HG03139 (cell line): ENCODE results near the gene CHST10.

Experiments used
- ATAC-seq: cut with Tn5 transposase; IDR thresholded peaks from one replicate; pipeline ENCODE4 v1.9.1; 2021; ENCODE audit not compliant: unreplicated experiment

Gene CHST10

GRCh38 chr2:100416397-100416934 lies 1.0 kb downstream of the CHST10 start:
- no peak for ATAC-seq

- no peak for ATAC-seq
Observed at GRCh38 chr2:100413571-100413970, 3.9 kb downstream of the CHST10 start.

GRCh38 chr2:100412881-100413321 lies 4.6 kb downstream of the CHST10 start:
- ATAC-seq = no peak

- no peak for ATAC-seq
Observed at GRCh38 chr2:100412466-100412865, 5.0 kb downstream of the CHST10 start.

- ATAC-seq = no peak
Observed at GRCh38 chr2:100411841-100412292, 5.6 kb downstream of the CHST10 start.

GRCh38 chr2:100409975-100410647 lies 7.4 kb downstream of the CHST10 start:
- no peak for ATAC-seq

DNA sequence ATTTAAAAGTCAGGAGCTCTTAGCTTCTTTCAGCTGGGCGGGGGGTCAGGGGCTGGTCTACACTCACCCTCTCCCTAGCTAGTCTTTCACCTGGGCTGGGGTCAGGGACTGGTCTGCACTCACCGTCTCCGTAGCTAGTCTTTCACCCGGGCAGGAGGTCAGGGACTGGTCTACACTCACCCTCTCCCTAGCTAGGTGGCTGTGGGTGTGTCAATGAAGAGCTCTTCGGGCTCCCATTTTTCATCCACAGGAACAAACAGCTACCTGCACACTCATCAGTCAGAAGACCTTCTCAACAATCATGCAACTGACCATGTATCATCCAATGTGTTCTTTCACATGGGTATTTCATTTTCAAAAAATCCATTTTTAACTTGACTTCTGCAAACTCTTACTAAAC lies 8.0 kb downstream of the CHST10 start:
- ATAC-seq = no peak

DNA sequence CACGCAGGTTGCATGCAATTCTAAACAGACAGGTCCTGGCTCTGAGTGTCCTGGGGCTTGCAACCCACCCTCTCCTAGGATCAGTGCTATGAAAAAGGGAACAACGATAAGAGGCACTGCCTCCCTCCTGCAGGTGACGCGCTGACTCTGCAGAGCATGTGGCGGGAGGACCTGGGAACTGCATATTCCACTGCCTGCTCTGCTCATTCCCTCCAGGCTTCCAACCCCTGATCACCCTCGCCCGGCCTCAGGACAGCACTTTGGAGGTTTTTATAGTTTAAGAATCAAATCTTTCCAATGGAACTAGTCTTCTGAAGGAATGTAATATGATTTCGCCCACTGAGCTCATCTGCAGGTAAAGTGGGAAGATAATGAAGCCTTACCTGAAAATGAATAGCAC lies 8.5 kb downstream of the CHST10 start:
- ATAC-seq = no peak

- no peak for ATAC-seq
Observed at GRCh38 chr2:100408104-100408503, 9.4 kb downstream of the CHST10 start.

DNA sequence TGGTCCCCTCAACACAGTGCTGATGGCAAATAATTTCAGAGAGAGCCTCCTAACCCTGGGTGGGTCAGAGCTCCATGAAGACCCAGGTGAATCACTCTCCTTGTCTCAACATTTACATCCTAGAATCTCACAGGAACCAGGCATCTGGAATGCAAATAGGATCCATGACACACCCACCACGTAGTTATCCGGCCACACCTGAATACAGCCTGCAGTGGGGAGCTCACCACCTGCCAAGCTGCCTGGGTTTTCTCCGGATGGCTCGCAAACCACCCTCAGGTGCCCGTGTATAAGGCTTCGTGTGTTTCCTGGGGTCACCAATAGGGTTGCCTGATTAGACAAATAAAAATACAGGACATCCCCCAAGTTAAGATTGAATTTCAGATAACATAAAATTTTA lies 9.9 kb downstream of the CHST10 start:
- no peak for ATAC-seq

GRCh38 chr2:100407073-100407472 lies 10.4 kb downstream of the CHST10 start:
- ATAC-seq = no peak

- ATAC-seq = no peak
Observed at GRCh38 chr2:100406120-100406508, 11.4 kb downstream of the CHST10 start.

DNA sequence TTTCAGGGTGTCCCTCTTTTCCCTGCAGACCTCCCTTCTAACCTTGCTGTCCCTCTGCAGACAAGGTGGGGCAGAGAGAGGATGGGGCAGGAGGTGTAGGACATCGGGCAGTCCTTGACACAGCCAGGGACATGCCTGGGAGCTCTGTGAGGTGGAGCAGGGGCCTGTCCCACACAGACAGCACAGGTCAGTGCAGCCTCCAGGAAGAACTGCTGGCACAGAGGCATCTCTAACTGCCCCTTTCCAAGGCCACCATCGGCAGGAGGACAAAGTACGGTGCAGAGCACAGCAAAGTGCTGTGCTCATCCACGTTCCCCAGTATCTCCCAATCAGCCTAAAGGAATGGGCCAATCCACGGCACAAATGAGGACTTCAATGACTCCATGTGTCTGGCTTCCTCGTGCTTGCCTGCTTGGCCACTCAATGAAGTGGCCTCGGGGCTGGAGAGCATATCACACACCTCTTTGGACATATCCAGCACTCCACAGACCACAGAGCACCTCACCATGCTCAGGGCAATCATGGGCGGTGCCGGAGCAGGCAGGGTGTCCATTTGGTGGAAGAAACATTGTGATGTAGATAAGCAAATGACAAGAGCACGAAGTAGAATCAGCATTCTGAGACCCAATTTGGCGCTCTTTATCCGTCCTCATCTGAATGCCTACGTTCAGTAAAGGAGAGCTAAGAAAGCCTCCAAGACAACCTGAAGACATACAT lies 11.9 kb downstream of the CHST10 start:
- no peak for ATAC-seq

- no peak for ATAC-seq
Observed at GRCh38 chr2:100404411-100404810, 13.1 kb downstream of the CHST10 start.

- no peak for ATAC-seq
Observed at GRCh38 chr2:100403722-100404121, 13.7 kb downstream of the CHST10 start.

DNA sequence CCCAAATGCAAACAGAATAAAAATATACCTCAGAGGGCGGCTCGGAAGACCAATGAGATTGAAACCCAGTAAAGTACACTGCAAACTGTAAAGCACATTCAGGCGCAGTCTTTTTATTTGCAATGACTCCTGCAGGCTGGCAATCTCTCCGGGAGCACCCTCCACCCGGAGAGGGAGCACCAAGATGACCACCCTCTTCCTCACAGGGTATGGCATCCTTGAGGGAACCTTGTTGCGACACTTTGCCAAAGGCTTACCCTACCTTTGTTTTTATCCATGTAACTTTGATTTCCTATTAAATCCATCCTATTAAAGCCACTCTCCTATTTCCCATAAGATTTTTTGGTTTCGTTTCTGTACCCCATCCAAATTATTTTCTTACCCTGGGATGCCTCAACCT lies 16.2 kb downstream of the CHST10 start:
- ATAC-seq = no peak

GRCh38 chr2:100399714-100400113 lies 17.8 kb downstream of the CHST10 start:
- no peak for ATAC-seq

DNA sequence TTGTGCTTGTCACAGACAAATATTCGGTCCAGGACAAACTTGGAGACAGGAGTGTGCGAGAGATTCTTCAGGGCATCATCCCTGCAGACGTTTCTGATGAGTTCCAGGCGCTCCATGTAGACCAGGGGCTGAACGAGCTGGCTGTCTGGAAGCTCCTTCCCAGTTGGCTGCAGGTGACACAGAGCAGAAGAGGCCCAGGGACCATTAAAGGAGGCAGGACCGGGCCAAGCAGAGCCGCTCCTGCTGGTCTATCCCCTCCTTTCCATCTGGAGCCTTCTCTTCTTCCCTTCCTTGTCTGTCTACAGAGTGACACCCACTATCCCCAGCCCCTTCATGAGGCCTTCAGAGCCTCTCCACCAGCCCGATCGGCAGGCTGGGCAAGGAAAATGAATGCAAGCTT lies 19.5 kb downstream of the CHST10 start:
- ATAC-seq = no peak

- ATAC-seq = no peak
Observed at GRCh38 chr2:100397118-100397860, 20.2 kb downstream of the CHST10 start.

DNA sequence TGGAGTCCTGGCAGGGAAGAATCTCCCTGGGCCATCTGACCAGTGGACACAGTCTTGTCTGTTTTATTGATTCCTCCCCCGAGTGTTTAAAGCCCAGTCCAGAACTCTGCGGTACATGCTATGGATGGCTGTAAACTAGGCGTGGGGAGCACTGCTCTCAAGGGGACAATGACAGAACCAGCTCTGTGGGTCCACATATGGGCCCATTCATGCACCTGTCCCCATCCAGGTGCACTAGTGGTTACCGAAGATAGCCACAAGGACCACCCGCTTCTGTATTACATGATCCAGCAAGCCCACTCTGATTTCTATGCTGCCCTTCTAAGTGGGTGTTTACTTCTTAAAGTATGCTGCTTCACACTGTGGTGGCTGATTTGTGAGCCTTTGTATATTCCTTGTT lies 21.0 kb downstream of the CHST10 start:
- ATAC-seq = no peak

DNA sequence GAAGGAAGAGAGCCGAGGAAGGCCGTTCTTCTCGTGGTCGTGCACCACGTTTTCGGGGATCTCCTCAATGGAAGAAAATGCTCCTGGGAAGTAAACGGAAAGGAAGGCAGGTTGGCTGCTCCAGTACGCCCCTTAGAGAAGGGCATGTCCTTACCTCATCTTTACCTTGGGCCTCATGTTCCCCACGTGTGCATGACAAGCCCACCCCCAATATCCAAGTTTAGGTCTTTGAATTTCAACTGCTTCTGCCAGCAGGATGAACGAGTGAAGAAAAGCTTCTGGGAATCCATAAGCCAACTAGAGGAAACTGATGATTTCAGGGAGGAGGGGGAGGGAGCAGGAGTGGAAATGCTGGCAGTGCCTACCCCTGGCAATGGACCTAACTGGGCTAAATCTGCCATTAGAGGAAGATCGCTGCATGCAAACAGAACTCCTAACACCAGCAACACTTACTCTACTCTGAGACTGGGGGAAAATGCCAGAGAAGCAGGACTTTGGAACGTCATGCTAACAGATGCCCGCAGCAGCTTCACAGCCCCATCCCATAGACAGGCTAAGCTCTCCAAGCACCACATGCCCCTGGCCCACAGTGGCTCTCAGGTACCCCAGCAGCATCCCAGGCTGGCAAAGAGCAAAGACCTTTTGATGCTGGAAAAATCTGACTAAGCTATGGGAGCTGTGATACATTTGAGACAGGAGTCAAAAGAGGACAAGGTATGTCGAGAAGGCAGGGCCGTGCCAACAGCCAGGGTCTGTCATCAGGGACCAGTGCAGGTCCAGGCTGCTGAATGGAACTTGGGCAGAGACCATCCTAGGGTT lies 21.7 kb downstream of the CHST10 start:
- ATAC-seq = no peak
